Left kidney (tissue), 2 donors: ENCODE data around the gene CPNE2. TPM values are rescaled to one million over a fixed set of nuclear protein-coding genes. Genes with fewer than 3 reads are reported as not detected.
A peak's percentile ranks its signal among the peaks of the same experiment; 100 is the strongest.
"Not testable (repeated sequence)": the region's sequence is repeated elsewhere in the genome, so short reads cannot be mapped to it uniquely, and the experiment has no call there.

Source experiments
- DNase-seq: peaks from one replicate; pipeline ENCODE4 v3.0.0-alpha.2; 2013
- polyA plus RNA-seq: library from polyadenylated mRNA; unstranded; fragments of 120-200 nt; gene quantifications from one replicate; pipeline ENCODE4 v1.2.1, GENCODE V29; 2013; ENCODE audit not compliant: insufficient read length

The CPNE2 gene
- polyA plus RNA-seq, 1 donor, result 27.4 TPM

DNA sequence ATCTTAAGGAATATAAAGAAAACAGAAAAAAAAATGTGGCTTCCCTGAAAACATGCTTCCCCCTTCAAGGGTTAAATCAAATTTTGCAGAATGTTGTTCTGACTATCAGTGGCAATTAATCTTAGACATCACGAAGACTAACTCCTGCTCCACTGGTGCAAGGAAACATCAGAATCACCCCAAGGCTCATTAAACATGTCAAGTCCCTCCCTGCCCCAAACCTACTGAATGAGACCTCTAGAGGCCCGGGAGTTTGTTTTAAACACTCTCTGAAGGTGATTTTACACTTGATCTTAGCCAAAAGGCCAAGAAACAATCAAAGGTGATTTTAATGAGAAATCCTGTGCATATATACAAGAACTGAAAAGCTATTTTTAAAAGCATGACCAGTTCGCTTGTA lies 75.2 kb downstream of the CPNE2 start:
- peak; percentile 63 for DNase-seq

DNA sequence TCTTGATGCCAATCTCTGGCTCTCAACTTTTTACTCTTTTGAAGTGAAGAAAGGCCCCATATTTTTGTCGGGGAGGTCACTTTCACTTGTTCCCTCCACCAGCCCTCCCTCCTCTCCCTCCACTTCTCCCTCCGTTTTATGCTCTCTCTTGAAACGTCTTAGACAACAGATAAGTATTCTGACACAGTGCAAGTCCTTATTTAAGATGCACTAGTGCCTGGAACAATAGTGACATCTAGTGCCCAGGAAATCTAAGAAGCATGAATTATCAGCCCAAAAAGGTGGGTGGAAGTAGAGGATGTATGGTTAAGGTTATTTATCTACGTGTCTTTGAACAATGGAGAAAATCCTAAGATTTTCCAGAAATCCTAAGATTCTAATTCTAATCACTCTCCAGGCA lies 75.6 kb downstream of the CPNE2 start:
- peak; percentile 71 for DNase-seq

DNA sequence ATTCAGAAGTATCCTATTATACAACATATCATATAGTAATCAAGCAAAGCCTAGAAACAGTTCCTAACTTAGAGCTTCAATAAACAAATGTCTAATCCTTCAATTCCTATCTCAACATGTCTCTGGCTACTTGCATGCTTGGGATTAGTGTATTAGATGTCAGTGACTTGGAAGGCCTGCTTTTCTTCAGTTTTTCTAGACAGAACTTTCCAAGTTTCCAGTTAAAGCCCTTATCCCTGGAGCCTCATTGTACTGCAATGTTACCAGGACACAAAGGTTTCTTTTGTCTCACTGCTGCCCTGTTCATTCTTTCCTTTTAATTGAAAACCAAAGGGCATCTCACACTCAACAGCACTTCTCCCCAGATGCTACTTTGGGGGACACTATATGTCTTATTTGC lies 76.9 kb downstream of the CPNE2 start:
- no peak for DNase-seq

DNA sequence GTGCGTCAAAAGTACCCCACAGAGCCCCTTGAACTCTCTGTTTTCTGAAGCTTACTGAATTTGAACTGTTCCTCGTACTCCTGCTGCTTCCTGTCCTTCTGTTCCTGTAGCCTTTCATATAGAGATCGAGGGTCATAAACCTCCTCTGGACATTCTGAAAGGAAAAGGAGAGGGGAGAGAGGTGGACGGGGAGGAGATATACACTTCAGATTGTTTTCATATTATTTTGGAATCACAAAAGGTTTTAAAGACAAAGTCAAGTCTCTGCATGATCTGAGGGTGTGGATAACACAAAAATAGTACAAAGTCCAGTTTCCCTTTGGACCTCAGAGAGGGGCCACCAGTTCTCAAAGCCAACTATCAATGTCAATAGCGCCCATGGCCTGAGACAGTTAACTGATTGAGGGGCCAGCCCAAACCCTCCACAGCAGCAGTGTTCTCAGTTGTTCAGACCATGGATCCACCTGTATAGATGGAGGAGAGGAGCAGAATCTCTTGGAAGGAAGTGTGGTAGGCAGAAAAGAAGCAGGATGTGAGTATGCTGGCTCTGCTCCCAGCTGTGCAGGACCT lies 80.4 kb downstream of the CPNE2 start:
- no peak for DNase-seq

DNA sequence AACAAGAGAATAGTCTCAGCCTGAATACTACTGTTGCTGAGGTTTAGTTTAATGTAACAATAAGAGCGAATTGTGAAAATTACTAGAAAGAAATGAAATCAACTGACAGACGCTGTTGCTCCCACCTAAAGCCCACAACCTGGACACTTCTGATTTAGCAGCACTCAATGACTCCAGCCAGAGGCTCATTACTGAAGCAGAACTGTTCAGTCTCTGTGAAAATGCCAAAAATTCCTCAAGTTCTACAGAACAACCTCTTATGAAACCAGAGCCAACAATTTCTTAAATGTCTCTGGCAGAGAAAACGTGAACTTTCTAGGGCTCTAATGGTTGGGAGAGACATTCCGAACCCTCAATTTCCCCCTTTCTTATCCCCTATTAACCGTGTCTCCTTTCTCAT lies 83.5 kb downstream of the CPNE2 start:
- DNase-seq, result no peak

DNA sequence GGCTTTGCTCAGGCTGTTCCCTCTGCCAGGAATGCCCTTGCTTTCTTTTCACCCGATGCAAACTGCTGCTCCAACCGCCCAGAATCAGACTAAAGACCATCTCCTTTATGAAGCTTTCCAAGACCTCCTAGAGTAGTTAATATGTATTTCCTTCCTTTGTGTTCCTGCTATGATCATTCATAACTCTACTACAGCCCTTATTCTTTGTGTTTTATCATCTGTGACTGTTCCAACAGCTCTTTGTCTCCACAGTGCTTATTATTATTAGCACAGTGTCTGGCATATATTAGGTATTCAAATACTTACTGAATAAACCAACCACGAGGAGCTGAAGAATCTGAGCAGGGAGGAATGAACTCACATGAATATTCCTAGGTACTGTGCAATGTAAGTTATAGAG lies 85.8 kb downstream of the CPNE2 start:
- no peak for DNase-seq

DNA sequence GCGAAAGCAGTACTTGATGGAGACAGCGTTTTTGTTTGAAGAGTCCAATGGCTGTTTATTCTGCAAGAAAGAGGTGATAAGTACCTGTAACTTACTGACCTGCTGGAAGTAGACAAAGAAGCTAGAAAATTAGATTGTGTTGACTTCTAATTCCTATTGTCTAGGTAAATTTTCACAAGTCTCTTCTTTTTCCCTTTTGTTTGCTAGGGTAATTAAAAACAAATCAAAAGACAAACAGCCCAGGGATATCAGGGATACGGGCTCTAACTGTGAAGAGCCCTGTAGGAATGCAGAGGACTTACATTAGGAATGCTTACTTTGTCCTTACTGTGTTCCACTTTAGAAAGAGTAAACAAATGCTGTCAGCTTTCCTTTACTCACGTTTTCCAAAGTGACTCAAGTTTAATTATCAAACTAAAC lies 86.4 kb downstream of the CPNE2 start:
- no peak for DNase-seq

DNA sequence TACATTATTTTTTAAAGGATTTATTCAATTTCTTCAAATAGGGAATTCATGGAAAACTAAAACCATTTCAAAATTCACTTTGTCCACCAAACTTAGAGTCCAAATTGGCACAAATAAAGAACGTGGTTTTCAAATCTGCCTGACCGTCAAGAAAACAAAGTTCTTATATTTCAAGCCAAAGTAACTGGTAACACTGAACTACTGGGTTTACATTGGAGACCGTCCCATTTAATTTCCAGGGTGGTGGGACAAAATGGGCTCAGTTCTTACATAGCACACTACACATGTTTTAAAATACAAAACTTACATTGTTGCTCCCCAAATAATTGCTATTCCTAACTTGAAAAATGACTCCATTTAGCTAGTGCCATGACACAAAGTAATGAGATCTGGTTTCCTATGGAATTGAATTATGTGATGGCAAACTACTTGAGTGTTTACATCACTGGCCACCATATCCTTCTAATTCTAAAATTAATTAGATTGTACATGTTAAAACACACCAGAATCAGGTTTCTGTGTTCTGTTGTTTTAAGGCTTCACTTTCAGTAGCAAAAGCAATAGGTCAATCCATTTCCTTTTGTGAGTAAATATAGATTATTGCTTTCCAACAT lies 86.9 kb downstream of the CPNE2 start:
- no peak for DNase-seq

DNA sequence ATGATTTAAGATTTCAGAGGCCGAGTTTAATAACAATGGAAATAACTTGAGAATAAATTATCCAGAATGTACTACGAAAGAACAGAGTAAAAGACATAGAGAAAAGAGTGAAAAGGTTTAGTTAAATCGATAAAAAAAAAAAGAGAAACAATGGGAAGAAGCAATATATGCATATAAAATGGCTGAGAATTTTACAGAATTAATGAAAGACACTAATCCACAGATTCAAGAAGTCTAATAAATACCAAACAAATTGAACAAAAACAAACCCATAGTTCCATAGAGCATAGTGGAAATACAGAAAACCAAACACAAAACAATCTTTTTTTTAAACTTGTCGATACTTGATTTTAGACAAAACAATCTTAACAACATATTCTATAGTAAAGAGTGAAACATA lies 91.7 kb downstream of the CPNE2 start:
- DNase-seq, result no peak

DNA sequence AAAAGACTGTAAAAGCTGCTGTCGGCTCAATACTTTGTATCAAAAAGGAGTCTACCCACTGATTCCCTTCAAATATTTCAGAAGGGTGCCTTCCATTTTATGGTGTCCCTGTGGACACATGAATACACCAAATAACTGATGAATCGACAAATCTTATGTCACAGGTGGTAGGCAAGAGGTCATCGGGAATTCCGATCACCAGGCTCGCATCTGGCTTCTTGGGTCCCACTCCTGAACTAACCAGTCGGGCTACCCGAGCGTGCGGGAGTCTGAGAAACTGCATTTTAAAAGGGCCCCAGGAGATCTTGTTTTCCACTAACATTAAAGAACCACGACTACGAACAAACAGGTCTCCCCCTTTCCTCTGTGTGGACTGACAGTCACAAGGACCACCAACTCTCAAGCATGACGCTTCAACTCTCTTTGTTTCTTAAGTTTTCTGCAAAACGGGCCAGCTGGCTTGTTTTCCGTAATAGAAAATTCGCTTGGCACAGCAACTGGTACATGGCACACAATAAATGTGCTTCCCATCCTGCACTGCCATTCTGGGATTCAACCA lies 92.6 kb downstream of the CPNE2 start:
- DNase-seq, result no peak

DNA sequence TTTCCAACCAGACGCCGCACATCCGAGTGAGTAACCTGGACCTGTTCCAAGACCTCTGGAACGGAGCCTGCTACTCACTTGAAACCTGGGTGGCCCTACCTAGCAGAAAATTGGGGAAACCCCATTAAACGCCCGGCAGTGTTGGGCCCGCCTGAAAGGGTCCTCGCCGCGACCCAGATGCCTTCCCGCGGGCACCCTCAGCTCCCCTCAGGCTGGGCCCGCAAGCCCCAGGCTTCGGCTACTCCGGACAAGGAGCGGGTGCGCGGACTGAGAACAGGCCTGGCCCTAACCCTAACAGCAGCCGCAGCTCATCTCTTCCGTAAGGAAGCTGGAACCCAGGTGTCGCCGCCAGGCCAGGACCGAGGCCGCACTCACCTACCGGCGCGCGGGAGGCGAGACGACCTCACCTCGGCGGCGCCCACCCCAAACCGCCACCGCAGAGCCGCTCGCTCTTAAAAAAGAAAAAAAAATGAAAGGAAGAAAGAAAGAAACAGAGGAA lies 93.1 kb downstream of the CPNE2 start:
- DNase-seq, result peak; percentile 25

DNA sequence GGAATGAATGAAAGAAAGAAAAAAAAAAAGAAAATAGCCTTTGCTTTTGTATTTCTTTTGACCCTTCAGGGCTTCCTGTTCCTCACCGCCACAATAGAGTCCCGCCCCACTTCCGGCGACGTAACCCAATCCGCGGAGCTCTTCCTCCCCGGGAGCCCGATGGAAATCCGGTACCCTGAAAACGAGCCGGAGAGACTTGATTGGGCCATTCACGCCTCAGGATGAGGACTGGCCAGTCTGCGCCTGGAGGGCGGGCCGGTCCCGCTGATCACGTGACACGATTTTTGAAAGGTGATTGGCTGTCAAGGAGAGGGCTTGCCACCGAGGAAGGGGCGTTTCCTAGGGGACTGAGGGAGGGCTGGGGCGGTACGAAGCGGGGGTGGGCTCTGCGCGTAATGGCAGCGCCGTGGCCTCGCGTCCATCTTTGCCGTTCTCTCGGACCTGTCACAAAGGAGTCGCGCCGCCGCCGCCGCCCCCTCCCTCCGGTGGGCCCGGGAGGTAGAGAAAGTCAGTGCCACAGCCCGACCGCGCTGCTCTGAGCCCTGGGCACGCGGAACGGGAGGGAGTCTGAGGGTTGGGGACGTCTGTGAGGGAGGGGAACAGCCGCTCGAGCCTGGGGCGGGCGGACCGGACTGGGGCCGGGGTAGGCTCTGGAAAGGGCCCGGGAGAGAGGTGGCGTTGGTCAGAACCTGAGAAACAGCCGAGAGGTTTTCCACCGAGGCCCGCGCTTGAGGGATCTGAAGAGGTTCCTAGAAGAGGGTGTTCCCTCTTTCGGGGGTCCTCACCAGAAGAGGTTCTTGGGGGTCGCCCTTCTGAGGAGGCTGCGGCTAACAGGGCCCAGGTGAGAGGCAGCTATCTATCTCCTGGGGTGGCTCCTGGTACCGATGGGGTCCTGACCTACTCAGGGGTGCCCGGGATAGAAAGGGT lies 93.8 kb downstream of the CPNE2 start, which contains the start of the genes PSME3IP1 and RSPRY1:
TSS of gene PSME3IP1 (minus strand) at position 95 of the 927 bp plus-strand sequence. CDS start 12,185 bp downstream, outside the sequence.
TSS of gene RSPRY1 (plus strand) at position 385 of the 927 bp plus-strand sequence. CDS start 18,330 bp downstream, outside the sequence.
- DNase-seq, result peak; percentile 99

DNA sequence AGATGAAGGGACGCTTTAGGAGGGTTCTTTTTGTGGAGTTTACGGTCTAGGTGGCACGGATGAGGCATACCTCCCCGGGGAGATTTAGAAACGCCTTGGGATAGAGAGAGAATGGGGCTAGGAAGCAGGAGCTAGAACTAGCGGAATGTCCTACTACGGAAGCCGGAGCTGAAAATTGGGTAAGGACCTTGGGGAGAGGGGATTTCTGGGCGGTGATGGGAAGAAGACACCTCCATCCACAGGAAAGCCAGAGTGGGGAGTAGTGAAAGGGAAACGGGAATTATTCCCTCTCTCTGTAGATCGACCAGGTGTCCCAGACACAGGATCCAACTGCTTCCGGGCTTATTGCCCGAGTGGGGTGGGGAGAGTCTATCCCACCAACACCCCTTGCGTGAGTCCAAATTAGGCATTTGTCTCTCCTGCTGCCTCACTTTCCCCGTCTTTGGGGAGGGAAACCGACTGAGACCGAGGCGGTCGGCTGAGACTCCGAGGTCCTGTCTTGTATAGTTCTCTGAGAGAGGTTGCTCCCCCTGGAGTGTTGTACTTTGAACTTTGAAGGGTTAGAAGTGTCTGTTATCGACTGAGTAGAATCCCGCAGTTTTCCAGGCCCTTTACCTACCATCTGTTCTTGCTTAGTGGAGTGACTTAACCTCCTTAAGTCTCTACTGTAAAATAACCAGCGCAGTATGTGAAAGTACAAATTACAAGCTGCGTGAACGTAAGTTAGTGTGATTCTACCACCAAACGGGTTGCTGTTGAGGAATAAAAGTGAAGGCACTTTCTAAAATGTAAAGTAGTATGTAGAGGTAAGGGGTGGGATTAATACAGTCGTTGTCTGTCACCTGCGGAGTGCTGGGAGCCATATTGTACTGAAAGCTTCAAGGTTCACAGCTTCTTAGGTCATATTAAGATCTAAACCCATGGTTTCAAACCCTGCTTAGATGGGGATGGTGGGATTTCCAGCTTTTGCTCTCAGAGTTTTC lies 94.8 kb downstream of the CPNE2 start:
- peak; percentile 32 for DNase-seq

DNA sequence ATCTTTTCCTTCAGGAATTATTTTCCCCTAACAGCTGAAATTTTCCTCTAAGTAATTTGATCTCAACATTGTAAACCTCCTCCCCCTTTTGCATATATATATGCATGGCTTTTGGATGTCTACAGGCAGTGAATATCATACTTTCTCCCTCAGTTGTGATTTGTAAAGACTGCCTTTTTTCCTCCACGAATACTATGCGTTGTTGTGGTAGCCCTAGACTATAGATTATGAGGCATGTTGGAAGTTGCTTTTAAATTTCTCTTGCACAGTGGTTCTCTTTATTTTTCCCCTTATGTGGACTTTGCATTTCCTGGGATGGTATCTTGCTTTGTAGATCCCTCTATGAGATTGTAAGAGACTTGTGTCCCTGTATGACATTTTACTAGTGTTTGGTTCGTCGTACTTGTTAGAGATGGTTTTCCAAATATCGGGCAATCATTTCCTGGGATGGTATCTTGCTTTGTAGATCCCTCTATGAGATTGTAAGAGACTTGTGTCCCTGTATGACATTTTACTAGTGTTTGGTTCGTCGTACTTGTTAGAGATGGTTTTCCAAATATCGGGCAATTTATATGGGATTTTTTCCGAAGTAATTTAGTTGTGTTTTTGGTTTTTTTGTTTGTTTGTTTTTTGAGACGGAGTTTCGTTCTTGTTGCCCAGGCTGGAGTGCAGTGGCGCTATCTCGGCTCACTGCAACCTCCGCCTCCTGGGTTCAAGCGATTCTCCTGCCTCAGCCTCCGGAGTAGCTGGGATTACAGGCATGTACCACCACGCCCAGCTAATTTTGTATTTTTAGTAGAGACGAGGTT lies 95.7 kb downstream of the CPNE2 start:
- not testable (repeated sequence) for DNase-seq

DNA sequence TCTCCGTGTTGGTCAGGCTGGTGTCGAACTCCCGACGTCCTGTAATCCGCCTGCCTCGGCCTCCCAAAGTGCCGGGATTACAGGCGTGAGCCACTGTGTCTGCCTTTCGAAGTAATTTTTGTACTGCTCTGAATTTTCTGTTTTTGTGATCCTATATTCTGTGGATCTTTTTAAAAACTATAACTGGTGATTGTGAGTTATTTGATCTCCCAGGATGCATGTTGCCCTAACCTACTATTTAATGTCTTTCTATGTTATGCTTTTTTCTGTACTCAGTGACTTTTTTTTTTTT lies 96.3 kb downstream of the CPNE2 start:
- no peak for DNase-seq

DNA sequence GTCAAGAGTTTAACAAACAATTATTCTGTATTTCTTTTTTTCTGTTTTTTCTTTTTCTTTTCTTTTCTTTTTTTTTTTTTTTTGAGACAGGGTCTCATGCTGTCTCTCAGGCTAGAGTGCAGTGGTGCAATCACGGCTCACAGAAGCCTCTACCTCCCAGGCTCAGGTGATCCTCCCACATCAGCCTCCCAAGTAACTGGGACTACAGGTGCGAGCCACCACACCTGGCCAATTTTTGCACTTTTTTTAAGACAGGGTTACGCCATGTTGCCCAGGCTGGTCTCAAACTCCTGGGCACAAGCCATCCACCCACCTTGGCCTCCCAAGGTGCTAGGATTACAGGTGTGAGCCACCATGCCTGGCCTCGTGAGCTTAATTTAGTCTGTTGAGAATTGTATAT lies 97.1 kb downstream of the CPNE2 start:
- not testable (repeated sequence) for DNase-seq

DNA sequence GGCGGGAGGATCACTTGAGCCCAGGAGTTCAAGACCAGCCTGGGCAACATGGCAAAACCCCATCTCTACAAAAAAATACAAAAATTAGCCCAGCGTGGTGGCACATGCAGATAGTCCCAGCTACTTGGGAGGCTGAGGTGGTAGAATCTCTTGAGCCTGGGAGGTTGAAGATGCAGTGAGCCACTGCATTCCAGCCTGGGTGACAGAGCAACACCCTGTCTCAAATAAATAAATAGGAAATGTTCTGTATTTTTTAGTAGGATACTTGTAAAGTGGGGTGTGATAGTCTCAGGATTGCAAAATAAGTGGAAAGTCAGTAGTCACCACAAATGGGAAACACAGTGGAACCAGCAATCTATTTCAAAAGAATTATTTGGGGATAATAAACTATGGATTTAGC lies 97.8 kb downstream of the CPNE2 start:
- no peak for DNase-seq

DNA sequence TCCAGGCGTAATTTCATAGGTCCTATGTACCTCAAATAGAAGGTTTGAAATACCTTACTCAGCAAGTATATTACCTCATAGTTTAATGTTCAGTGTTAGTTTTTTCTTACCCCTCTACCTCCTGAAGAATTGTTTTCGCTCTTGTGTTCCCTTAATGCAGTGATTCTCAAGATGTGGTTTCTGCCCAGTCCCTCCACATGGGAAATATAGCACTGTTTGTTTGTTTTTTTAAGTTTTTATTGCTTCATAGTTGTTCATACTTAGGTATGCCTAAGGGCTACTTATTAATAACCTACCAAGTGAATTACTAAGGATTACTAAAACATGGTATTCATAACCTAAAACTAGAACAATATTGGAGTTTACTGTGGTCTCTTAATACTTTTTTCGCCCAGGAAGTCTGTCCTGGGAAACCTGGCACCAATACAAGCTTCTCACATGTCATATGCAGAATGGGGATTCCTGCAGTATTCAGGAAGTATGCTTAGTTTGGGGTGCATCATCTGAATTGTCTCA lies 98.7 kb downstream of the CPNE2 start:
- DNase-seq, result no peak

DNA sequence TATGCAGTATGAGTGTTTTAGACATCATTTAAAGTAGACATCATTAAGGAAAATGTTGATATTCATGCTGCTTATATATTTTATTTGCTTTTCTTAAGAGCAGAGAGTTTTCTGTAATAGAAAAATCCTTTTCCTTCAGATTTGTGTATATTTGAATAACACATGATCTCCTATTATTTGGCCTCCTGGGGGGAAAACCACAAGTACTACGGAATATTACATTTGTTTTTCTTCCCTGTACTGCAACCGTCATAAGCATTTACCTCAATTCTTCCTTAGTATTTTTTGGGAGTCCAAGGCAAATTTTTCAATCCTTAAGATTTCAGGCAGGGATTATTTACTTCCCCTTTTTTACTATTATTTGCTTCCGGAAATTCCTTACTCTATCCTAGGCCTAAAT lies 99.8 kb downstream of the CPNE2 start:
- no peak for DNase-seq
